ENCODE data around the gene KAT8. TPM values are rescaled to one million over a fixed set of nuclear protein-coding genes. Genes with fewer than 3 reads are reported as not detected.

The KAT8 gene
- total RNA-seq, 1 donor from 2014 or later: 76.6 TPM

GRCh38 chr16:31078597-31079341 lies 38.7 kb upstream of the KAT8 start:
- Histone ChIP-seq H3K4me3 (no peak overlapping the region), H3K27ac (no peak overlapping the region), H3K9me3 (no peaks in the 10 kb centered on the region), H3K27me3 (no peaks in the 10 kb centered on the region), H3K4me1 (peaks cover 31% of the 10 kb centered on the region), H3K36me3 (peaks cover 0 to 74% of the 10 kb centered on the region in 2 donors)
- no peak for DNase-seq (ENCODE audit: extremely low spot score in 2 of 2)
- TF ChIP-seq POLR2AphosphoS5 (IDR thresholded peaks at IDR 0.05; ENCODE audit: insufficient read depth in 1 of 2, low read depth in 1 of 2): no peak
- TF ChIP-seq POLR2A (IDR thresholded peaks at IDR 0.05): no peak
- TF ChIP-seq, protein P1, sequence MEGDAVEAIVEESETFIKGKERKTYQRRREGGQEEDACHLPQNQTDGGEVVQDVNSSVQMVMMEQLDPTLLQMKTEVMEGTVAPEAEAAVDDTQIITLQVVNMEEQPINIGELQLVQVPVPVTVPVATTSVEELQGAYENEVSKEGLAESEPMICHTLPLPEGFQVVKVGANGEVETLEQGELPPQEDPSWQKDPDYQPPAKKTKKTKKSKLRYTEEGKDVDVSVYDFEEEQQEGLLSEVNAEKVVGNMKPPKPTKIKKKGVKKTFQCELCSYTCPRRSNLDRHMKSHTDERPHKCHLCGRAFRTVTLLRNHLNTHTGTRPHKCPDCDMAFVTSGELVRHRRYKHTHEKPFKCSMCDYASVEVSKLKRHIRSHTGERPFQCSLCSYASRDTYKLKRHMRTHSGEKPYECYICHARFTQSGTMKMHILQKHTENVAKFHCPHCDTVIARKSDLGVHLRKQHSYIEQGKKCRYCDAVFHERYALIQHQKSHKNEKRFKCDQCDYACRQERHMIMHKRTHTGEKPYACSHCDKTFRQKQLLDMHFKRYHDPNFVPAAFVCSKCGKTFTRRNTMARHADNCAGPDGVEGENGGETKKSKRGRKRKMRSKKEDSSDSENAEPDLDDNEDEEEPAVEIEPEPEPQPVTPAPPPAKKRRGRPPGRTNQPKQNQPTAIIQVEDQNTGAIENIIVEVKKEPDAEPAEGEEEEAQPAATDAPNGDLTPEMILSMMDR (IDR thresholded peaks at IDR 0.05): no peak
- intact Hi-C loops (cut with DNase I): loop anchor here (10.0 kb wide), 1 partner anchor 94 kb away; the partner anchor contains the start of gene HSD3B7

GRCh38 chr16:31079342-31079944 lies 38.0 kb upstream of the KAT8 start:
- intact Hi-C loops (cut with DNase I): loop anchor here (10.0 kb wide), 1 partner anchor 95 kb away; the partner anchor contains the start of gene HSD3B7
- no peaks in the 10 kb centered on the region for H3K9me3 ChIP-seq
- DNase-seq (ENCODE audit: extremely low spot score in 2 of 2): no peak
- H3K4me3 ChIP-seq: no peak overlapping the region
- peaks cover 31% of the 10 kb centered on the region for H3K4me1 ChIP-seq
- H3K27me3 ChIP-seq: no peaks in the 10 kb centered on the region
- H3K36me3 ChIP-seq: peaks cover 0 to 78% of the 10 kb centered on the region in 2 donors
- TF ChIP-seq, protein P1 (IDR thresholded peaks at IDR 0.05): no peak
- TF ChIP-seq POLR2AphosphoS5 (IDR thresholded peaks at IDR 0.05; ENCODE audit: insufficient read depth in 1 of 2, low read depth in 1 of 2): no peak
- no peak for TF ChIP-seq POLR2A (IDR thresholded peaks at IDR 0.05)
- no peak overlapping the region for H3K27ac ChIP-seq

DNA sequence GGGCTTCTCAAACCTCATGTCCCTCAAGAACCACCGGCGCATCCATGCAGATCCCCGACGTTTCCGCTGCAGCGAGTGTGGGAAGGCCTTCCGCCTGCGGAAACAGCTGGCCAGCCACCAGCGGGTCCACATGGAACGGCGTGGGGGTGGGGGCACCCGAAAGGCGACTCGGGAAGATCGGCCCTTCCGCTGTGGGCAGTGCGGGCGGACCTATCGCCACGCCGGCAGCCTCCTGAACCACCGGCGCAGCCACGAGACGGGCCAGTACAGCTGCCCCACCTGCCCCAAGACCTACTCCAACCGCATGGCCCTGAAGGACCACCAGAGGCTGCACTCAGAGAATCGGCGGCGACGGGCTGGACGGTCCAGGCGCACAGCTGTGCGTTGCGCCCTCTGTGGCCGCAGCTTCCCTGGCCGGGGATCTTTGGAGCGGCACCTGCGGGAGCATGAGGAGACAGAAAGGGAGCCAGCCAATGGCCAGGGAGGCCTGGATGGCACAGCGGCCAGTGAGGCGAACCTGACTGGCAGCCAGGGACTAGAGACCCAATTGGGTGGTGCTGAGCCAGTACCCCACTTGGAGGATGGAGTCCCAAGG lies 37.3 kb upstream of the KAT8 start:
- intact Hi-C loops (cut with DNase I): loop anchor here (5.0 to 10.0 kb wide), 2 partner anchors 48 to 65 kb away; partner anchors contain the start of gene STX4
- Histone ChIP-seq H3K9me3 (no peaks in the 10 kb centered on the region), H3K27me3 (no peaks in the 10 kb centered on the region), H3K27ac (no peak overlapping the region), H3K4me1 (peaks cover 25% of the 10 kb centered on the region), H3K4me3 (no peak overlapping the region), H3K36me3 (peaks cover 0 to 81% of the 10 kb centered on the region in 2 donors)
- no peak for DNase-seq (ENCODE audit: extremely low spot score in 2 of 2)
- no peak for TF ChIP-seq POLR2A (IDR thresholded peaks at IDR 0.05)
- no peak for TF ChIP-seq POLR2AphosphoS5 (IDR thresholded peaks at IDR 0.05; ENCODE audit: insufficient read depth in 1 of 2, low read depth in 1 of 2)
- TF ChIP-seq, protein P1 (IDR thresholded peaks at IDR 0.05): no peak

DNA sequence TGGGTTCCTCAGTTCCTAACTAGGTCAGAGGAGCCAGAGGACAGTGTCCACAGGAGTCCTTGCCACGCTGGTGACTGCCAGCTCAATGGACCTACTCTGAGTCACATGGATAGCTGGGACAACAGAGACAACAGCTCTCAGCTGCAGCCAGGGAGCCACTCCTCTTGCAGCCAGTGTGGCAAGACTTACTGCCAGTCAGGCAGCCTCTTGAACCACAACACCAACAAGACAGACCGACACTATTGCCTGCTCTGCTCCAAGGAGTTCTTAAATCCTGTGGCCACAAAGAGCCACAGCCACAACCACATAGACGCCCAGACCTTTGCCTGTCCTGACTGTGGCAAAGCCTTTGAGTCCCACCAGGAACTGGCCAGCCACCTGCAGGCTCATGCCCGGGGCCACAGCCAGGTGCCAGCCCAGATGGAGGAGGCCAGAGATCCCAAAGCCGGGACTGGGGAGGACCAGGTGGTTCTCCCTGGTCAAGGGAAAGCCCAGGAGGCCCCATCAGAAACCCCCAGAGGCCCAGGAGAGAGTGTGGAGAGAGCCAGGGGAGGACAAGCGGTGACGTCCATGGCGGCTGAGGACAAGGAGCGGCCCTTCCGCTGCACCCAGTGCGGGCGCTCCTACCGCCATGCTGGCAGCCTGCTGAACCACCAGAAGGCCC lies 36.6 kb upstream of the KAT8 start:
- H3K9me3 ChIP-seq: no peaks in the 10 kb centered on the region
- H3K27ac ChIP-seq: no peak overlapping the region
- no peak overlapping the region for H3K4me3 ChIP-seq
- H3K27me3 ChIP-seq: no peaks in the 10 kb centered on the region
- H3K4me1 ChIP-seq: peaks cover 18% of the 10 kb centered on the region
- peaks cover 0 to 81% of the 10 kb centered on the region in 2 donors for H3K36me3 ChIP-seq
- no peak for DNase-seq (ENCODE audit: extremely low spot score in 2 of 2)
- TF ChIP-seq POLR2AphosphoS5 (IDR thresholded peaks at IDR 0.05; ENCODE audit: insufficient read depth in 1 of 2, low read depth in 1 of 2) (no peak), POLR2A (IDR thresholded peaks at IDR 0.05) (no peak)
- TF ChIP-seq, protein P1 (IDR thresholded peaks at IDR 0.05): no peak
- intact Hi-C loops (cut with DNase I): loop anchor here (5.0 to 10.0 kb wide), 2 partner anchors 49 to 64 kb away; partner anchors contain the start of gene STX4

Data from vagina (tissue), 2 donors.